BJ (cell line): ENCODE measurements around the gene UQCR11. TPM values are rescaled to one million over a fixed set of nuclear protein-coding genes. Genes with fewer than 3 reads are reported as not detected.

ENCODE experiments used
- CTCF ChIA-PET: fragments of 350-600 bp; formaldehyde crosslinking; extraction: SDS; loops from one replicate; lab custom pipeline; 2021; ENCODE audit warnings: antibody characterized with exemption, inconsistent platforms; lab: Yijun Ruan, JAX
- POLR2A ChIA-PET: fragments of 300-600 bp; sonication (Branson Sonifier 250); formaldehyde crosslinking; extraction: SDS; loops from one replicate; lab custom pipeline; 2021; ENCODE audit warnings: antibody characterized with exemption; lab: Charles Lee
- DNase-seq: peaks from one replicate; pipeline ENCODE4 v3.0.0-alpha.2; 2011; ENCODE audit warnings: low read depth
- H3K27me3 ChIP-seq: 2 replicates; pipeline ENCODE4 v1.6.0; 2011; ENCODE audit warnings: low read length; ENCODE audit not compliant: control insufficient read depth, insufficient read depth
- H3K36me3 ChIP-seq: 2 replicates; pipeline ENCODE4 v1.5.1; 2011; ENCODE audit warnings: low read length; ENCODE audit not compliant: control insufficient read depth, insufficient read depth
- H3K4me3 ChIP-seq: 2 replicates; pipeline ENCODE4 v1.5.1; 2011; ENCODE audit warnings: low read depth, mild to moderate bottlenecking, control low read depth, low read length
- CTCF ChIP-seq: IDR thresholded peaks from 2 replicates; pipeline ENCODE4 v1.5.1; 2011; ENCODE audit warnings: low read depth, mild to moderate bottlenecking, control low read depth, inconsistent platforms, low read length, moderate library complexity; ENCODE audit not compliant: insufficient read depth
- polyA plus RNA-seq: library from polyadenylated mRNA; depleted of rRNA; stranded (reverse); fragments of >200 nt; gene quantifications from 2 replicates; pipeline ENCODE4 v1.2.3, GENCODE V29; 2011; rRNA removed
- small RNA-seq: library from RNA; depleted of rRNA; stranded (forward); fragments of <200 nt; gene quantifications from one replicate; pipeline ENCODE3, GENCODE V24; 2012; ENCODE audit warnings: low replicate concordance, low read depth; ENCODE audit not compliant: insufficient read length

Gene UQCR11
- polyA plus RNA-seq, 1 experiment, result 213 TPM

- ChIA-PET CTCF (interaction anchor here (0.6 to 1.5 kb wide), 5 partner anchors 121 to 287 kb away, joined by 3 to 11 read pairs (median 3); no protein-coding TSS in a partner anchor), POLR2A (no interaction called here)
- DNase-seq, result no peak
- Histone ChIP-seq H3K36me3 (peaks cover 1% of the 10 kb centered on the region), H3K4me3 (no peak overlapping the region), H3K27me3 (no peaks in the 10 kb centered on the region)
- TF ChIP-seq CTCF, result no peak
Observed at GRCh38 chr19:1551068-1552040, 53.9 kb downstream of the UQCR11 start.

- no peak for TF ChIP-seq CTCF
- Histone ChIP-seq H3K36me3 (no peaks in the 10 kb centered on the region), H3K27me3 (no peaks in the 10 kb centered on the region), H3K4me3 (no peak overlapping the region)
- DNase-seq, result no peak
- ChIA-PET CTCF (interaction anchor here (8.5 kb wide), 1 partner anchor 122 kb away, joined by 128 read pairs; no protein-coding TSS in a partner anchor), POLR2A (no interaction called here)
Observed at GRCh38 chr19:1549332-1549945, 55.8 kb downstream of the UQCR11 start.

Small RNA genes within 50 kb of the gene (small RNA-seq; reads per million reads assigned to genes)
- gene AC005943.2 (not detected), gene RN7SL477P (not detected), gene RNU6-1223P (not detected)

Other genes with a start within 250 kb of the UQCR11 start
- gene NDUFS7, start 221.6 kb downstream of the UQCR11 start, polyA plus RNA-seq, result 35.5 and 59.6 TPM in 2 replicates
- 26.9 and 43.7 TPM in 2 replicates for gene GAMT, start 203.9 kb downstream of the UQCR11 start, polyA plus RNA-seq
- gene DAZAP1, start 197.9 kb downstream of the UQCR11 start, polyA plus RNA-seq, result 38.3 and 48.9 TPM in 2 replicates
- gene RPS15, start 167.1 kb downstream of the UQCR11 start, polyA plus RNA-seq, result 854 and 1,597 TPM in 2 replicates
- gene APC2, start 155.3 kb downstream of the UQCR11 start, polyA plus RNA-seq, result 0.07 and 0.11 TPM in 2 replicates
- gene C19orf25, start 126.2 kb downstream of the UQCR11 start, polyA plus RNA-seq, result 23.9 and 32.6 TPM in 2 replicates
- gene PCSK4, start 115.1 kb downstream of the UQCR11 start, polyA plus RNA-seq, result 0.59 and 1.3 TPM in 2 replicates
- 1.7 and 3.1 TPM in 2 replicates for gene REEP6, start 114.3 kb downstream of the UQCR11 start, polyA plus RNA-seq
- 15.0 and 21.5 TPM in 2 replicates for gene ADAMTSL5, start 92.4 kb downstream of the UQCR11 start, polyA plus RNA-seq
- not detected in 2 replicates for gene PLK5, start 81.4 kb downstream of the UQCR11 start, polyA plus RNA-seq
- gene MEX3D, start 37.1 kb downstream of the UQCR11 start, polyA plus RNA-seq, result 5.4 and 6.9 TPM in 2 replicates
- 38.9 and 53.4 TPM in 2 replicates for gene MBD3, start 12.6 kb downstream of the UQCR11 start, polyA plus RNA-seq
- 32.6 and 49.8 TPM in 2 replicates for gene TCF3, start 47.2 kb upstream of the UQCR11 start, polyA plus RNA-seq
- not detected in 2 replicates for gene ONECUT3, start 148.0 kb upstream of the UQCR11 start, polyA plus RNA-seq
- gene ATP8B3, start 206.8 kb upstream of the UQCR11 start, polyA plus RNA-seq, result 2.7 and 4.6 TPM in 2 replicates
- 4.6 and 11.0 TPM in 2 replicates for gene REXO1, start 243.0 kb upstream of the UQCR11 start, polyA plus RNA-seq